K562 (cell line): ENCODE measurements around the gene CTDSPL. TPM values are rescaled to one million over a fixed set of nuclear protein-coding genes. Genes with fewer than 3 reads are reported as not detected.

Experiments
- ATAC-seq: fragments of 200-7000 bp; cut with Tn5 transposase; 3 replicates; pipeline ENCODE4 v1.9.1; 2020; ENCODE audit warnings: moderate library complexity
- BruUV-seq: library from RNA; stranded (reverse); fragments of 400-500 nt; replicated peaks from 2 replicates; lab custom pipeline; 2021; lab: Mats Ljungman, UMichigan
- CTCF ChIA-PET: fragments of 300-600 bp; formaldehyde crosslinking; extraction: SDS; loops from one replicate; lab custom pipeline; 2021; ENCODE audit warnings: low intra/inter-chr PET ratio; lab: Yijun Ruan, JAX
- POLR2A ChIA-PET: fragments of 300-600, 350-650 bp; sonication (Branson Sonifier 250); formaldehyde crosslinking; extraction: SDS; loops from one replicate; lab custom pipeline; 2021; ENCODE audit warnings: antibody characterized with exemption, inconsistent platforms; lab: Yijun Ruan, JAX
- DNase-seq, 4 experiments: peaks; one replicate each; pipeline versions ENCODE4 v3.0.0 to v3.0.0-alpha.2; 2011 to 2018; ENCODE audit warnings: low spot score in 3 of 4, mixed read lengths in 3 of 4; ENCODE audit errors: extremely low read depth in 1 of 4
- FAIRE-seq: peaks from 2 replicates; lab custom pipeline; 2011; peaks lifted over from hg19 to GRCh38; lab: Jason Lieb, UNC
- H2AFZ ChIP-seq: 2 replicates; pipeline ENCODE4 v1.6.0; 2011; ENCODE audit warnings: low read depth, low read length, control low read depth, inconsistent platforms
- H3K27ac ChIP-seq: fragments of 200-600 bp; 3 replicates; pipeline ENCODE4 v1.8.0; 2011; ENCODE audit warnings: low read depth, mild to moderate bottlenecking, control low read depth, inconsistent platforms, low read length, moderate library complexity, mixed read lengths; ENCODE audit errors: extremely low read depth
- H3K27me3 ChIP-seq, 2 experiments: fragments of 300-600 bp in 1 of 2; 2 replicates in 1 of 2; 3 replicates in 1 of 2; pipeline versions ENCODE4 v1.6.0 to v1.8.0; 2011; ENCODE audit warnings: inconsistent platforms in 2 of 2, low read length in 2 of 2, mild to moderate bottlenecking in 1 of 2, mixed read lengths in 1 of 2, moderate library complexity in 1 of 2; ENCODE audit not compliant: control insufficient read depth in 2 of 2, insufficient read depth in 2 of 2
- H3K36me3 ChIP-seq: fragments of 300-600 bp; 3 replicates; pipeline ENCODE4 v1.8.0; 2011; ENCODE audit warnings: mild to moderate bottlenecking, low read length, inconsistent platforms; ENCODE audit not compliant: control insufficient read depth, insufficient read depth
- H3K4me1 ChIP-seq, 2 experiments: fragments of 200-600 bp in 1 of 2; replicated peaks in 1 of 2; 2 replicates in 1 of 2; 3 replicates in 1 of 2; pipeline versions ENCODE4 v1.5.1 to v1.8.0; 2011; ENCODE audit warnings: inconsistent platforms in 2 of 2, low read length in 2 of 2, mild to moderate bottlenecking in 1 of 2, mixed read lengths in 1 of 2, moderate library complexity in 1 of 2; ENCODE audit not compliant: control insufficient read depth in 2 of 2, insufficient read depth in 2 of 2
- H3K4me2 ChIP-seq: 2 replicates; pipeline ENCODE4 v1.6.1; 2011; ENCODE audit warnings: low read length, control low read depth, inconsistent platforms, mixed read lengths; ENCODE audit not compliant: insufficient read depth
- H3K4me3 ChIP-seq: fragments of 200-600 bp; sonication (generic), shearing (Covaris generic); 2 replicates; pipeline ENCODE4 v1.5.1; 2016; ENCODE audit warnings: control low read depth, inconsistent platforms
- H3K79me2 ChIP-seq: fragments of 200-600 bp; 3 replicates; pipeline ENCODE4 v1.8.0; 2011; ENCODE audit warnings: low read length, inconsistent platforms; ENCODE audit not compliant: control insufficient read depth, insufficient read depth
- H3K9ac ChIP-seq, 2 experiments: 2 replicates each; pipeline versions ENCODE4 v1.6.0 to v1.6.1; 2011; ENCODE audit warnings: low read depth in 2 of 2, low read length in 2 of 2, control low read depth in 1 of 2, inconsistent platforms in 1 of 2, mild to moderate bottlenecking in 1 of 2, mixed read lengths in 1 of 2; ENCODE audit not compliant: insufficient read depth in 1 of 2
- H3K9me1 ChIP-seq: one replicate; pipeline ENCODE4 v1.6.0; 2011; ENCODE audit warnings: inconsistent platforms, mild to moderate bottlenecking, low read length, moderate library complexity; ENCODE audit not compliant: control insufficient read depth, insufficient read depth
- H3K9me3 ChIP-seq: replicated peaks from 2 replicates; pipeline ENCODE4 v1.5.1; 2011; ENCODE audit warnings: low read depth, low read length, inconsistent platforms; ENCODE audit not compliant: control insufficient read depth, insufficient read depth
- H4K20me1 ChIP-seq: replicated peaks from 2 replicates; pipeline ENCODE4 v1.6.1; 2011; ENCODE audit warnings: low read length, inconsistent platforms, mixed read lengths; ENCODE audit not compliant: control insufficient read depth, insufficient read depth
- CBFA2T2 ChIP-seq: fragments of 450-650 bp; conservative IDR thresholded peaks from 2 replicates; pipeline ENCODE4 v1.6.1; 2017; ENCODE audit warnings: mild to moderate bottlenecking
- HCFC1 ChIP-seq: IDR thresholded peaks from 2 replicates; pipeline ENCODE4 v1.6.1; 2012; ENCODE audit warnings: low read depth, low read length, improper control_type of control experiment
- RAD51 ChIP-seq: fragments of 450-650 bp; IDR thresholded peaks from 2 replicates; pipeline ENCODE4 v1.7.1; 2016; ENCODE audit warnings: low read depth, mild to moderate bottlenecking, borderline replicate concordance
- USF2 ChIP-seq: sonication (generic); formaldehyde crosslinking; IDR thresholded peaks from 2 replicates; pipeline ENCODE4 v1.5.0; 2020; ENCODE audit warnings: missing genetic modification reagents
- WGBS: fragments of 100-300 bp; shearing (Covaris generic); methylation state at CpG from one replicate; pipeline ENCODE4 v1.1.6; 2016; ENCODE audit warnings: low coverage, mixed read lengths; ENCODE audit not compliant: insufficient coverage; ENCODE audit errors: missing lambda C conversion rate; 5-methylcytosine and 5-hydroxymethylcytosine counted together
- in situ Hi-C: fragments of 300-500 bp; cut with MboI; formaldehyde crosslinking; loops from 4 replicates; pipeline ENCODE4 v1.15.0; 2018; ENCODE audit warnings: inconsistent platforms, mixed read lengths
- intact Hi-C: fragments of 100-400 bp; cut with micrococcal nuclease; formaldehyde crosslinking; loops from 2 replicates; pipeline ENCODE4 v1.14.2; 2022
- polyA plus RNA-seq, 8 experiments: library from polyadenylated mRNA; depleted of rRNA in 4 of 8; stranded (reverse) in 5 of 8; unstranded in 3 of 8; fragments of >200 nt; fragmentation: Nextera tagmentation in 2 of 8; fragmentation: Illumina TruSeq in 1 of 8; extraction: Ambion mirVana in 2 of 8; extraction: Trizol in 1 of 8; gene quantifications; 2 replicates each; pipeline versions ENCODE4 v1.2.1 to v1.2.3, GENCODE V29; 2011 to 2014; ENCODE audit warnings: inconsistent platforms in 1 of 8, missing spikeins in 1 of 8
- total RNA-seq, 7 experiments: library from RNA; depleted of rRNA in 6 of 7; stranded (reverse); fragments of >200 nt in 6 of 7; fragmentation: Illumina TruSeq in 2 of 7; extraction: Trizol in 2 of 7; gene quantifications; 2 replicates each; pipeline versions ENCODE4 v1.2.1 to v1.2.3, GENCODE V29; 2011 to 2021; ENCODE audit warnings: low replicate concordance in 1 of 7

Gene CTDSPL
- total and polyA plus RNA-seq, 9 of the 15 experiments (the other 6 are each of a cell fraction or from before 2014, with no cell fraction given), result 5.1 to 19.3 (median 11.3) TPM

GRCh38 chr3:37968813-37969595 lies 107.3 kb downstream of the CTDSPL start:
- ATAC-seq, result no peak
- H3K27me3 ChIP-seq, result 0 out of 5 replicates have a peak, but pooled peaks cover 0 to 4% of the 10 kb centered on the region in 2 experiments
- TF ChIP-seq CBFA2T2 (0 out of 2 replicates have a peak, but pooled peaks have one; percentile 17), HCFC1 (no peak), USF2 (CRISPR knock-in tag) (0 out of 2 replicates have a peak, but pooled peaks have one; percentile 37), RAD51 (peak; percentile 65)
- FAIRE-seq, result no peak
- H3K4me1 ChIP-seq, result peaks cover 0 to 7% of the 10 kb centered on the region in 2 experiments; a peak in 2 of 5 replicates
- H3K9me1 ChIP-seq, result peaks cover 2% of the 10 kb centered on the region
- POLR2A ChIA-PET, result interaction anchor here (0.5 to 2.0 kb wide), 5 partner anchors 10 to 410 kb away, joined by 3 to 4 read pairs (median 3); no protein-coding TSS in a partner anchor
- H2AFZ ChIP-seq, result no peak overlapping the region
- in situ Hi-C loops (no loop called here), intact Hi-C loops (loop anchor here (5.0 to 10.0 kb wide), 2 partner anchors 414 to 1242 kb away; no protein-coding TSS in a partner anchor)
- no peaks in the 10 kb centered on the region for H4K20me1 ChIP-seq
- no TSS peak for BruUV-seq
- H3K27ac ChIP-seq, result no peak overlapping the region
- H3K79me2 ChIP-seq, result no peaks in the 10 kb centered on the region
- no peak for DNase-seq
- WGBS, result 37% methylated on average over 15 of the region's 15 CpGs
- no peaks in the 10 kb centered on the region for H3K9me3 ChIP-seq
- no peaks in the 10 kb centered on the region for H3K36me3 ChIP-seq
- CTCF ChIA-PET, result no interaction called here
- no peak overlapping the region for H3K4me2 ChIP-seq
- H3K4me3 ChIP-seq, result no peak overlapping the region
- peak overlapping the region in 1 of 2 experiments; percentile 47; a peak in 2 of 4 replicates for H3K9ac ChIP-seq
